Mammary epithelial cell (primary cell): ENCODE measurements around the gene DHX30.

Experiments
- EZH2 ChIP-seq: IDR thresholded peaks from 2 replicates; pipeline ENCODE4 v1.6.1; 2012; ENCODE audit warnings: low read length, inconsistent platforms, borderline replicate concordance
- TF ChIP-seq, protein P1 (sequence below), 2 donors: IDR thresholded peaks in 1 of 2; conservative IDR thresholded peaks in 1 of 2; 2 replicates each; pipeline ENCODE4 v1.5.1; 2011 to 2012; ENCODE audit warnings: inconsistent platforms in 2 of 2, low read length in 2 of 2, mild to moderate bottlenecking in 2 of 2, control low read depth in 1 of 2, low read depth in 1 of 2; ENCODE audit not compliant: insufficient read depth in 1 of 2; ENCODE audit errors: extremely low read depth in 1 of 2

DNA sequence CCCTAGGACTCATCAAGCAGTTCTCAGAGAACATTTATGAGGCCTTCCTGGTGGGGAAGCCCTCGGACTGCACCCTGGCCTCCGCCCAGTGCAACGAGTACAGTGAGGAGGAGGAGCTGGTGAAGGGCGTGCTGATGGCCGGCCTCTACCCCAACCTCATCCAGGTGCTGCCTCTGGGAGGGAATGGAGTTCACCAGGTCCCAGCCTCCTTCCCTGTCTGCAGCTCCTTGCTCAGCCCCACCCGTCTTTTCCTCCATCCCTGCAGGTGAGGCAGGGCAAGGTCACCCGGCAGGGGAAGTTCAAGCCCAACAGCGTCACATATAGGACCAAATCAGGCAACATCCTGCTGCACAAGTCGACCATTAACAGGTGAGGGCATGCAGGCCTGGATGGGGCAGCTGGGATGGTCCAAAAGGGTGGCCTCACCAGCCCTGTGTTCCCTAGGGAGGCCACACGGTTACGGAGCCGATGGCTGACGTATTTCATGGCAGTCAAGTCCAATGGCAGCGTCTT, 46.3 kb downstream of the DHX30 start:
- TF ChIP-seq, protein P1, sequence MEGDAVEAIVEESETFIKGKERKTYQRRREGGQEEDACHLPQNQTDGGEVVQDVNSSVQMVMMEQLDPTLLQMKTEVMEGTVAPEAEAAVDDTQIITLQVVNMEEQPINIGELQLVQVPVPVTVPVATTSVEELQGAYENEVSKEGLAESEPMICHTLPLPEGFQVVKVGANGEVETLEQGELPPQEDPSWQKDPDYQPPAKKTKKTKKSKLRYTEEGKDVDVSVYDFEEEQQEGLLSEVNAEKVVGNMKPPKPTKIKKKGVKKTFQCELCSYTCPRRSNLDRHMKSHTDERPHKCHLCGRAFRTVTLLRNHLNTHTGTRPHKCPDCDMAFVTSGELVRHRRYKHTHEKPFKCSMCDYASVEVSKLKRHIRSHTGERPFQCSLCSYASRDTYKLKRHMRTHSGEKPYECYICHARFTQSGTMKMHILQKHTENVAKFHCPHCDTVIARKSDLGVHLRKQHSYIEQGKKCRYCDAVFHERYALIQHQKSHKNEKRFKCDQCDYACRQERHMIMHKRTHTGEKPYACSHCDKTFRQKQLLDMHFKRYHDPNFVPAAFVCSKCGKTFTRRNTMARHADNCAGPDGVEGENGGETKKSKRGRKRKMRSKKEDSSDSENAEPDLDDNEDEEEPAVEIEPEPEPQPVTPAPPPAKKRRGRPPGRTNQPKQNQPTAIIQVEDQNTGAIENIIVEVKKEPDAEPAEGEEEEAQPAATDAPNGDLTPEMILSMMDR (conservative IDR thresholded peaks at IDR 0.05 in 1 of 2, IDR thresholded peaks at IDR 0.05 in 1 of 2; ENCODE audit: extremely low read depth in 1 of 2, insufficient read depth in 1 of 2, low read depth in 1 of 2, low read length in 2 of 2), result no peak
- TF ChIP-seq EZH2, result no peak
